ENCODE data around the gene OXSM.

Gene OXSM

DNA sequence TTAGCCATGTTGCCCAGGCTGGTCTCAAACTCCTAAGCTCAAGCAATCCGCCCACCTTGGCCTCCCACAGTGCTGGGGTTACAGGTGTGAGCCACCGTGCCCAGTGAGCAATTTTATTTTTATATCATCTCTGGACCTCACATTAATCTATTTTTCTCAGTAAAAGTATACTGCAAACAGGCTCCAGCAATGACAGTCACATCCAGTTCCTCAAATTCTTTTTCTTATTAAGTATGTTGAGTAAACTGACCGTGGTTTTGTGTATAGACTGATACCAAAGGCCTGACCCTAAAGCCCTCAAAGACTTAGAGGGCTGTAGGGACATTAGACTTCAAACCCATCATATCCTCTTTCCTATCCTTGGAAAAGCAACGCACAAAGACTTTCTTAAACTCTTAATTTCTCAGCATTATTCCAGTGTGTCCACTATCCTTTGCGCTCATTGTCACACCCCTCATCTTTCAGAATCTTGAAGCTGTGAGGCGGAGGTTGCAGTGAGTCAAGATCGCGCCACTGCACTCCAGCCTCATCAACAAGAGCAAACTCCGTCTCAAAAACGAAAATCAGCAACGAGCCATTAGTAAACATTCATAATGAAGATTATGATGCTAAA, 8.6 kb upstream of the OXSM start:
- peak overlapping the region; percentile 90 for H3K4me3 ChIP-seq (ENCODE audit: low read depth, low read length)
- no peaks in the 10 kb centered on the region for H3K27me3 ChIP-seq (ENCODE audit: insufficient read depth, low read length)
- peaks cover 16% of the 10 kb centered on the region for H3K4me1 ChIP-seq (ENCODE audit: control insufficient read depth, insufficient read depth, low read length, unreplicated experiment)
- H2AFZ ChIP-seq (ENCODE audit: low read length, unreplicated experiment) = no peak overlapping the region
- H3K79me2 ChIP-seq (ENCODE audit: control insufficient read depth, insufficient read depth, low read length, unreplicated experiment) = peaks cover 25% of the 10 kb centered on the region
- H3K36me3 ChIP-seq (ENCODE audit: insufficient read depth, low read length) = peaks cover 20% of the 10 kb centered on the region
- no peak overlapping the region for H3K27ac ChIP-seq (ENCODE audit: low read depth, low read length)

DNA sequence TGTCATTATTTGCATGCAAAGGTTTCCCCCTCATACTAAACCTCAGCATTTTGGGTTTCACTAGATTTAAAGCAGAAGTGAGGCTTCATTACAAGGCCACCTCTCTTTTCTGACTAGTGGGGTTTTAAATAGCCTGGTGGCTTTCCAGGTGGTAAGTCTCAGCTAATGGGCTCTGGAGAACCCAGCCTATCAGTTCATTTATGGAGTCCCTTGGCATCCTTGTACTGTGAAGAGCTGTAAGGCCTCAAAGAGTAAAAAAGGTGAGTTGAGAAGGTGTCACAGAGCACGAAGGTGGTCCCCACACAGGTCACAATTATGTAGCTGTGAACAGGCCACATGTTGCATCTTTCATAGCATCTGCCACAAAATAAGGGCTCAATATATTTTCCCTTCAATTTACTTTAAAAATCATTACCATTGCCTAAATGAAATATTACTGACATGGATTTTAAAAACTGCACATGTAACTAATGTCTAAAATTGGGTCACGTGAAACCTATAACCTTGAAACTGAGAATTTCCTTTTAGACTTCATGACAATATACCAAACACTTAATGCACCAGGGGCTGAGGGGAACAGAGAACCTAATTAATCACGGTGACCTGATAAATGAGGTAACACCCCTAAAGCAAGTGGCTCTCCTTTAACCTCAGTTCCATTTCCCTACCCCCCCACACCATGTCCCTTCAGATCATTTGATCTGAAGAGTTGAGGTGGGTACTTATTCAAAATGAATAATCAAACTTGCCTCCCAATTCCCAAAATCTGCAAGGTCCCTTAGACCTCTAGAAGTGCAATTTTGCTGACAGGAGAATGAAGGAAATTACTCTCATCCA, 7.9 kb upstream of the OXSM start:
- peaks cover 16% of the 10 kb centered on the region for H3K4me1 ChIP-seq (ENCODE audit: control insufficient read depth, insufficient read depth, low read length, unreplicated experiment)
- no peaks in the 10 kb centered on the region for H3K27me3 ChIP-seq (ENCODE audit: insufficient read depth, low read length)
- H3K27ac ChIP-seq (ENCODE audit: low read depth, low read length) = no peak overlapping the region
- no peak overlapping the region for H2AFZ ChIP-seq (ENCODE audit: low read length, unreplicated experiment)
- H3K79me2 ChIP-seq (ENCODE audit: control insufficient read depth, insufficient read depth, low read length, unreplicated experiment) = peaks cover 25% of the 10 kb centered on the region
- H3K4me3 ChIP-seq (ENCODE audit: low read depth, low read length) = peak overlapping the region; percentile 90
- H3K36me3 ChIP-seq (ENCODE audit: insufficient read depth, low read length) = peaks cover 13% of the 10 kb centered on the region

- peaks cover 9% of the 10 kb centered on the region for H3K36me3 ChIP-seq (ENCODE audit: insufficient read depth, low read length)
- H3K27ac ChIP-seq (ENCODE audit: low read depth, low read length) = peak overlapping the region; percentile 42; the same call in 1 of the 2 replicates
- H3K79me2 ChIP-seq (ENCODE audit: control insufficient read depth, insufficient read depth, low read length, unreplicated experiment) = peaks cover 25% of the 10 kb centered on the region
- peaks cover 16% of the 10 kb centered on the region for H3K4me1 ChIP-seq (ENCODE audit: control insufficient read depth, insufficient read depth, low read length, unreplicated experiment)
- peak overlapping the region; percentile 96 for H2AFZ ChIP-seq (ENCODE audit: low read length, unreplicated experiment)
- H3K4me3 ChIP-seq (ENCODE audit: low read depth, low read length) = peak overlapping the region; percentile 90
- H3K27me3 ChIP-seq (ENCODE audit: insufficient read depth, low read length) = no peaks in the 10 kb centered on the region
Measured at GRCh38 chr3:25782636-25782937, 7.3 kb upstream of the OXSM start.

- peak within 1 kb of the TSS; percentile 42 for H3K27ac ChIP-seq (ENCODE audit: low read depth, low read length)
- H3K36me3 ChIP-seq (ENCODE audit: insufficient read depth, low read length) = peaks cover 4% of the 10 kb centered on the region; the same call in 1 of the 2 replicates
- H3K79me2 ChIP-seq (ENCODE audit: control insufficient read depth, insufficient read depth, low read length, unreplicated experiment) = peaks cover 27% of the 10 kb centered on the region
- H3K27me3 ChIP-seq (ENCODE audit: insufficient read depth, low read length) = no peaks in the 10 kb centered on the region
- H3K4me1 ChIP-seq (ENCODE audit: control insufficient read depth, insufficient read depth, low read length, unreplicated experiment) = peaks cover 18% of the 10 kb centered on the region
- H3K4me3 ChIP-seq (ENCODE audit: low read depth, low read length) = peak within 1 kb of the TSS; percentile 90
- H2AFZ ChIP-seq (ENCODE audit: low read length, unreplicated experiment) = peak within 1 kb of the TSS; percentile 96
Measured at GRCh38 chr3:25782938-25783660, 6.8 kb upstream of the OXSM start, which contains the start of gene NGLY1. TSS of gene NGLY1 (minus strand) at chr3:25783443. CDS start at chr3:25783390, 53 bp downstream.

DNA sequence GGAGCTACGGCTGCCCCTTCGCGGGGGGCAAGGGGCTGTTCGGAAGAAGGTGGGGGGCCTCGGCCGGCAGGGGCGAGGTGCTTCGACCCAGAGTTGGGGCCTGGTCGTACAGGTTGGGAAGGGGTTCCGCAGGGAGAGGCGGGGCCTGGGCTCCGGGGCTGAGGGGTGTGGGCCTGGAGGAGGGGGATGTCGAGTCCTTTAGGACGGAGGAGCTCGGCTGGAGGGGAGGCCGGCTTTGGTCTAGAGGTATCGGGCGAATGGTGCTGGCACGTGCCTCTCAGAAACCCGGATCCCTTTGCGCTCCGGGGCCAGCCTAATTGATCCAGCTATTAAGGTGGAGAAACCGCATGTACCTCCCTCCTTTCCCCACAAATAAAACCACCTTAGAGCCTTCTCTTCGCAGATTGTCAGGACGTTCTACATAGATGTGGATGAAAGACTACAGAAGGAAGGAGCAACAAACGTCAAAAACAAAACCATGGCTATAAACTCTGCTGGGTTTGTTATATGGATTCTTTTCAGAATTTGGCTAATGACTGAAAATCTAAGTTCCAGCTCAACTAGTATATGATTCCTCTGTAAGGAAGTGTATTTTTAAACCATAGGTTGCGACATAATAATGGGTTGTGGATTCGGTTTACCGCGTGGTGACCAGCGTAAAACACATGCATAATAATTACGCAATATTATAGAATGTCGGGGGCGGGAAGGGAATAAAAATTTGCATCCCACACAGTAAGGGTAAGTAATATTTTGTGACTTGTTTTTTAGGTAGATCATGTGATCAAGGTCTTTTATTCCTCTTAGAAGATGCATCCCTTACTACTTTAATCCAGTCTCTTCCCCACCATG, 6.0 kb upstream of the OXSM start:
- Histone ChIP-seq H2AFZ (ENCODE audit: low read length, unreplicated experiment) (peak overlapping the region; percentile 92), H3K27ac (ENCODE audit: low read depth, low read length) (peak overlapping the region; percentile 40)

GRCh38 chr3:25784971-25785370, 4.9 kb upstream of the OXSM start:
- H3K36me3 ChIP-seq (ENCODE audit: insufficient read depth, low read length) = no peaks in the 10 kb centered on the region
- H3K4me1 ChIP-seq (ENCODE audit: control insufficient read depth, insufficient read depth, low read length, unreplicated experiment) = peaks cover 31% of the 10 kb centered on the region
- H3K4me3 ChIP-seq (ENCODE audit: low read depth, low read length) = no peak overlapping the region
- H3K79me2 ChIP-seq (ENCODE audit: control insufficient read depth, insufficient read depth, low read length, unreplicated experiment) = peaks cover 27% of the 10 kb centered on the region
- no peak overlapping the region for H2AFZ ChIP-seq (ENCODE audit: low read length, unreplicated experiment)
- no peak overlapping the region for H3K27ac ChIP-seq (ENCODE audit: low read depth, low read length)
- no peaks in the 10 kb centered on the region for H3K27me3 ChIP-seq (ENCODE audit: insufficient read depth, low read length)

More for the DNA sequence above, 6.0 kb upstream of the OXSM start:
- H3K4me1 ChIP-seq (ENCODE audit: control insufficient read depth, insufficient read depth, low read length, unreplicated experiment) = peaks cover 26% of the 10 kb centered on the region
- H3K36me3 ChIP-seq (ENCODE audit: insufficient read depth, low read length) = no peaks in the 10 kb centered on the region
- H3K79me2 ChIP-seq (ENCODE audit: control insufficient read depth, insufficient read depth, low read length, unreplicated experiment) = peaks cover 29% of the 10 kb centered on the region
- H3K27me3 ChIP-seq (ENCODE audit: insufficient read depth, low read length) = no peaks in the 10 kb centered on the region
- H3K4me3 ChIP-seq (ENCODE audit: low read depth, low read length) = peak overlapping the region; percentile 84

DNA sequence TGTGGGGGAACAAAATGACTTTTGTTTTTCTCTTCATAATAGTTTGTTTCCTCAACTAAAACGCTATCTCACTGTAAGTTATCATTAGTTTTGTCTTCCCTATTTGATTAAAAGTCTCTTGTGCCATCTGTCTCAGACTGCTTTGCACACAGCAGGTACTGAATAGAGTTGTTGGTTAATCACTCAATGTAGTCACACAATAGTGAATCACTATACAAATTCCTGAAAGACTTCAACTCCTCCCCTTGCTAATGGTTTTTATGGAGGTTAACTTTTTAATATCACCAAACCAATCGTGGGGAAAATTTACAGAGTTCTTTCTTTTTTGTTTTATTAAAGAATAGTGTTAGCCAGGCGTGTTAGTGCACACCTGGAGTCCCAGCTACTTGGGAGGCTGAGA, 4.1 kb upstream of the OXSM start:
- Histone ChIP-seq H3K79me2 (ENCODE audit: control insufficient read depth, insufficient read depth, low read length, unreplicated experiment) (peaks cover 33% of the 10 kb centered on the region), H3K36me3 (ENCODE audit: insufficient read depth, low read length) (no peaks in the 10 kb centered on the region), H2AFZ (ENCODE audit: low read length, unreplicated experiment) (no peak overlapping the region), H3K27ac (ENCODE audit: low read depth, low read length) (no peak overlapping the region), H3K4me3 (ENCODE audit: low read depth, low read length) (no peak overlapping the region), H3K4me1 (ENCODE audit: control insufficient read depth, insufficient read depth, low read length, unreplicated experiment) (peaks cover 35% of the 10 kb centered on the region), H3K27me3 (ENCODE audit: insufficient read depth, low read length) (no peaks in the 10 kb centered on the region)

DNA sequence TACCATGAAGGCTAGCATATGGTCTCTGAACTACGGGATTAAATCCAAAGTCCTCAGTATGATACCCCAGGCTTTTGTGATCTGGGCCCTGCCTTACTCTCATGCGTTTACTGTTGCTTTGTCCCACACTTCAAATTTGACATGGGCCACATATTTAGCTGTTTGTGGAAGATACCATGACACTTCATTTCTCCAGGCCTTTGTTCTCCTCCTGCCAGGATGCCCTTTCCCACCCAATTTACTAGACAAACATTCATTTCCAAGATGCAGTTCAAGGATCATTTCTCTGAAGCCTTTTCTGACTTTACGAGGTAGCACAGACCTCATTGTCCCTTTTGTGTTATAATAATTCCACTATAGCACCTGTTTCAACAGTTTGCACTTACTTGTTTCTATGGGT, 2.2 kb upstream of the OXSM start:
- Histone ChIP-seq H3K36me3 (ENCODE audit: insufficient read depth, low read length) (peaks cover 5% of the 10 kb centered on the region; the same call in 1 of the 2 replicates), H3K4me3 (ENCODE audit: low read depth, low read length) (no peak overlapping the region), H3K4me1 (ENCODE audit: control insufficient read depth, insufficient read depth, low read length, unreplicated experiment) (peaks cover 39% of the 10 kb centered on the region), H3K27me3 (ENCODE audit: insufficient read depth, low read length) (no peaks in the 10 kb centered on the region), H2AFZ (ENCODE audit: low read length, unreplicated experiment) (no peak overlapping the region), H3K79me2 (ENCODE audit: control insufficient read depth, insufficient read depth, low read length, unreplicated experiment) (peaks cover 31% of the 10 kb centered on the region), H3K27ac (ENCODE audit: low read depth, low read length) (no peak overlapping the region)

- H3K79me2 ChIP-seq (ENCODE audit: control insufficient read depth, insufficient read depth, low read length, unreplicated experiment) = peaks cover 30% of the 10 kb centered on the region
- H3K27ac ChIP-seq (ENCODE audit: low read depth, low read length) = peak overlapping the region; percentile 88
- H2AFZ ChIP-seq (ENCODE audit: low read length, unreplicated experiment) = peak overlapping the region; percentile 68
- H3K27me3 ChIP-seq (ENCODE audit: insufficient read depth, low read length) = no peaks in the 10 kb centered on the region
- H3K36me3 ChIP-seq (ENCODE audit: insufficient read depth, low read length) = peaks cover 8% of the 10 kb centered on the region; the same call in 1 of the 2 replicates
- peak overlapping the region; percentile 90 for H3K4me3 ChIP-seq (ENCODE audit: low read depth, low read length)
- H3K4me1 ChIP-seq (ENCODE audit: control insufficient read depth, insufficient read depth, low read length, unreplicated experiment) = peaks cover 36% of the 10 kb centered on the region
Measured at GRCh38 chr3:25789209-25789595, 688 bp upstream of the OXSM start.

- no peaks in the 10 kb centered on the region for H3K4me1 ChIP-seq (ENCODE audit: control insufficient read depth, insufficient read depth, low read length, unreplicated experiment)
- H3K79me2 ChIP-seq (ENCODE audit: control insufficient read depth, insufficient read depth, low read length, unreplicated experiment) = no peaks in the 10 kb centered on the region
- 0 out of 2 replicates have a peak, but pooled peaks cover 4% of the 10 kb centered on the region for H3K27me3 ChIP-seq (ENCODE audit: insufficient read depth, low read length)
- no peak overlapping the region for H3K4me3 ChIP-seq (ENCODE audit: low read depth, low read length)
- no peak overlapping the region for H3K27ac ChIP-seq (ENCODE audit: low read depth, low read length)
- H3K36me3 ChIP-seq (ENCODE audit: insufficient read depth, low read length) = no peaks in the 10 kb centered on the region
- H2AFZ ChIP-seq (ENCODE audit: low read length, unreplicated experiment) = no peak overlapping the region
Measured at GRCh38 chr3:25801786-25802185, 11.9 kb downstream of the OXSM start.
